Smooth muscle cell (in vitro differentiated cells): Measurements from ENCODE around the gene LPCAT4. TPM values are rescaled to one million over a fixed set of nuclear protein-coding genes. Genes with fewer than 3 reads are reported as not detected.

Experiments used
- DNase-seq: peaks from one replicate; lab custom pipeline; 2025; ENCODE audit not compliant: unreplicated experiment; lab: John Stamatoyannopoulos, UW
- H2AFZ ChIP-seq: fragments of 200-600 bp; sonication (generic); 2 replicates; pipeline ENCODE4 v1.6.0; 2016; ENCODE audit warnings: antibody characterized with exemption, low read depth, mild to moderate bottlenecking
- H3F3A ChIP-seq: fragments of 200-600 bp; sonication (generic); 2 replicates; pipeline ENCODE4 v1.6.0; 2017; ENCODE audit warnings: antibody characterized with exemption, low read depth
- H3K27ac ChIP-seq: fragments of 200-600 bp; sonication (generic); 2 replicates; pipeline ENCODE4 v1.5.1; 2016; ENCODE audit warnings: low read depth, mild to moderate bottlenecking
- H3K27me3 ChIP-seq: fragments of 200-600 bp; sonication (generic); 2 replicates; pipeline ENCODE4 v1.6.1; 2016; ENCODE audit warnings: low read depth, mild to moderate bottlenecking
- H3K36me3 ChIP-seq: fragments of 200-600 bp; sonication (generic); 2 replicates; pipeline ENCODE4 v1.5.1; 2016; ENCODE audit warnings: low read depth
- H3K4me1 ChIP-seq: fragments of 200-600 bp; sonication (generic); 2 replicates; pipeline ENCODE4 v1.5.1; 2016; ENCODE audit warnings: low read depth
- H3K4me2 ChIP-seq: fragments of 200-600 bp; sonication (generic); 2 replicates; pipeline ENCODE4 v1.6.0; 2016; ENCODE audit warnings: mild to moderate bottlenecking
- H3K4me3 ChIP-seq: fragments of 200-600 bp; sonication (generic); 2 replicates; pipeline ENCODE4 v1.5.1; 2016; ENCODE audit warnings: mild to moderate bottlenecking
- H3K79me2 ChIP-seq: fragments of 200-600 bp; sonication (generic); 2 replicates; pipeline ENCODE4 v1.6.0; 2016; ENCODE audit warnings: low read depth, mild to moderate bottlenecking
- H3K9ac ChIP-seq: fragments of 200-600 bp; sonication (generic); 2 replicates; pipeline ENCODE4 v1.6.0; 2016; ENCODE audit warnings: low read depth
- H3K9me3 ChIP-seq: fragments of 200-600 bp; sonication (generic); replicated peaks from 2 replicates; pipeline ENCODE4 v1.5.1; 2016; ENCODE audit warnings: low read depth
- H4K20me1 ChIP-seq: fragments of 200-600 bp; sonication (generic); 2 replicates; pipeline ENCODE4 v1.6.0; 2016; ENCODE audit warnings: low read depth
- WGBS: methylation state at CpG from one replicate; pipeline ENCODE4 v1.1.7; 2016; ENCODE audit warnings: low lambda C conversion rate; 5-methylcytosine and 5-hydroxymethylcytosine counted together
- polyA plus RNA-seq: library from polyadenylated mRNA; unstranded; fragments of >200 nt; fragmentation: Nextera tagmentation; extraction: Ambion mirVana; gene quantifications from 2 replicates; pipeline ENCODE4 v1.2.1, GENCODE V29; 2016
- total RNA-seq: library from RNA; depleted of rRNA; stranded (reverse); fragments of >200 nt; gene quantifications from 2 replicates; pipeline ENCODE4 v1.2.3, GENCODE V29; 2014
- TF ChIP-seq, protein P1 (sequence below): fragments of 200-600 bp; sonication (generic); IDR thresholded peaks from 2 replicates; pipeline ENCODE4 v1.5.1; 2017; ENCODE audit warnings: borderline replicate concordance, mild to moderate bottlenecking, antibody characterized with exemption; ENCODE audit not compliant: insufficient read depth, poor library complexity, severe bottlenecking

LPCAT4 gene
- total and polyA plus RNA-seq, 2 experiments from 2014 or later, result 10.1 to 23.2 TPM

DNA sequence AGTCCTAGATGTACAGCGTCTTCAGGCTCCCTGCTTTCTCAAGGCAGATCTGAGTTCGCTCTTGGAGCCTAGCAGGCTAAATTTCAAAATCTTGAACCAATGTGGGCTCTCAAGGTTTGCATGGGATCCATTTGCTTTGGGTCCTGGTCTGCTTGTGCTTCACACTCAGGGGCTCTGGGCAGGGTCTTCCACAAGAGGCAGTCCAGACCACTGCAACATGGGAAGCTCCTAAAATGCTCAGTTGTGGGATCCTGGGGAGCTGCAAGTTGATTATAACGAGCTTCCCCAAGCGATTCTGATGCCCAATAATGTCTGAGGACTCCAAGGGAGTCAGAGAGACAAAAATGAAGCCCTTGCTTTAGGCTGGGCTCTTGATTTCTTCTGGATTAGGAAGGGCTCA lies 17.2 kb downstream of the LPCAT4 start:
- DNase-seq, result no peak
- H2AFZ ChIP-seq, result no peak overlapping the region

DNA sequence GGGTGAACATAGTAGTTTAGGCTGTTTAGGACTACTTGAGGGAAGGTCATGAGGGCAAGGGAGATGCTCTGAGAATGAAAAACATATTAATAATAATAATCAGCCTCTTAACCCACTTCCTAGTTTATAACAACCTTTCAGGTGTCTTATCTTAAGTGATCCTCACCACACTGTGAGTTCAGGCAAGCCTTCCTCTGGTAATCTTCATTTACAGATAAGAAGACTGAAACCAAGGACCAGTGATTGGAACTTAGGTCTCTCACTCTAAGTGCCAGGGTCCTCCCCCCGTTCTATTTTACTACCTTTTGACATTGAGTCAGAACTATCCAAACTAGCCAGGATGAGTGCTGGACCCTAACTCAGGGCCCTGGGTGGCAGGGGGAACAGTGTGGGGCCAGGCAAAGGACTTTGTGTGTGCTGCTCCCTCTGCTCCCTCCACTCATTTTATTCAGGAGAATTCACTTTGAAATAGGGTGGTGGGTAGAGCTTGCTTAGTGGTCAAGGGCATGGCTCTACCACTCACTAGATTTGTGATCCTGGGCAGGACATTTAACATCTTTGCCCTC lies 18.2 kb downstream of the LPCAT4 start:
- no peaks in the 10 kb centered on the region for H4K20me1 ChIP-seq
- no peak overlapping the region for H3K9ac ChIP-seq
- no peak overlapping the region for H3K4me3 ChIP-seq
- H3K36me3 ChIP-seq, result no peaks in the 10 kb centered on the region
- TF ChIP-seq, protein P1, sequence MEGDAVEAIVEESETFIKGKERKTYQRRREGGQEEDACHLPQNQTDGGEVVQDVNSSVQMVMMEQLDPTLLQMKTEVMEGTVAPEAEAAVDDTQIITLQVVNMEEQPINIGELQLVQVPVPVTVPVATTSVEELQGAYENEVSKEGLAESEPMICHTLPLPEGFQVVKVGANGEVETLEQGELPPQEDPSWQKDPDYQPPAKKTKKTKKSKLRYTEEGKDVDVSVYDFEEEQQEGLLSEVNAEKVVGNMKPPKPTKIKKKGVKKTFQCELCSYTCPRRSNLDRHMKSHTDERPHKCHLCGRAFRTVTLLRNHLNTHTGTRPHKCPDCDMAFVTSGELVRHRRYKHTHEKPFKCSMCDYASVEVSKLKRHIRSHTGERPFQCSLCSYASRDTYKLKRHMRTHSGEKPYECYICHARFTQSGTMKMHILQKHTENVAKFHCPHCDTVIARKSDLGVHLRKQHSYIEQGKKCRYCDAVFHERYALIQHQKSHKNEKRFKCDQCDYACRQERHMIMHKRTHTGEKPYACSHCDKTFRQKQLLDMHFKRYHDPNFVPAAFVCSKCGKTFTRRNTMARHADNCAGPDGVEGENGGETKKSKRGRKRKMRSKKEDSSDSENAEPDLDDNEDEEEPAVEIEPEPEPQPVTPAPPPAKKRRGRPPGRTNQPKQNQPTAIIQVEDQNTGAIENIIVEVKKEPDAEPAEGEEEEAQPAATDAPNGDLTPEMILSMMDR, result no peak
- H3K79me2 ChIP-seq, result no peaks in the 10 kb centered on the region
- no peaks in the 10 kb centered on the region for H3F3A ChIP-seq
- no peak overlapping the region for H3K4me2 ChIP-seq
- WGBS, result 71% methylated on average over 1 of the region's 1 CpG
- H3K4me1 ChIP-seq, result no peaks in the 10 kb centered on the region
- no peak for DNase-seq
- no peak overlapping the region for H3K27ac ChIP-seq
- H2AFZ ChIP-seq, result no peak overlapping the region
- no peaks in the 10 kb centered on the region for H3K9me3 ChIP-seq
- no peaks in the 10 kb centered on the region for H3K27me3 ChIP-seq

More for the DNA sequence above, 17.2 kb downstream of the LPCAT4 start:
- no peaks in the 10 kb centered on the region for H4K20me1 ChIP-seq
- no peaks in the 10 kb centered on the region for H3F3A ChIP-seq
- H3K27me3 ChIP-seq, result no peaks in the 10 kb centered on the region
- H3K4me1 ChIP-seq, result no peaks in the 10 kb centered on the region
- H3K79me2 ChIP-seq, result no peaks in the 10 kb centered on the region
- H3K4me3 ChIP-seq, result no peak overlapping the region
- no peak overlapping the region for H3K4me2 ChIP-seq
- no peak overlapping the region for H3K9ac ChIP-seq
- no peaks in the 10 kb centered on the region for H3K9me3 ChIP-seq
- TF ChIP-seq, protein P1, result no peak
- no peak overlapping the region for H3K27ac ChIP-seq
- H3K36me3 ChIP-seq, result no peaks in the 10 kb centered on the region
- WGBS, result 90% methylated on average over 4 of the region's 4 CpGs

DNA sequence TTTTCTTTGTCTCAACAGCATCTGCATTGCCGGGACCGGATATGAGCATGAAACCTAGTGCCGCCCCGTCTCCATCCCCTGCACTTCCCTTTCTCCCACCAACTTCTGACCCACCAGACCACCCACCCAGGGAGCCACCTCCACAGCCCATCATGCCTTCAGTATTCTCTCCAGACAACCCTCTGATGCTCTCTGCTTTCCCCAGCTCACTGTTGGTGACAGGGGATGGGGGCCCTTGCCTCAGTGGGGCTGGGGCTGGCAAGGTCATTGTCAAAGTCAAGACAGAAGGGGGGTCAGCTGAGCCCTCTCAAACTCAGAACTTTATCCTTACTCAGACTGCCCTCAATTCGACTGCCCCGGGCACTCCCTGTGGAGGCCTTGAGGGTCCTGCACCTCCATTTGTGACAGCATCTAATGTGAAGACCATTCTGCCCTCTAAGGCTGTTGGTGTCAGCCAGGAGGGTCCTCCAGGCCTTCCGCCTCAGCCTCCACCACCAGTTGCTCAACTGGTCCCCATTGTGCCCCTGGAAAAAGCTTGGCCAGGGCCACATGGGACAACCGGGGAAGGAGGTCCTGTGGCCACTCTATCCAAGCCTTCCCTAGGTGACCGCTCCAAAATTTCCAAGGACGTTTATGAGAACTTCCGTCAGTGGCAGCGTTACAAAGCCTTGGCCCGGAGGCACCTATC lies 18.9 kb downstream of the LPCAT4 start:
- H3K27ac ChIP-seq, result no peak overlapping the region
- H3K9me3 ChIP-seq, result no peaks in the 10 kb centered on the region
- no peaks in the 10 kb centered on the region for H3K27me3 ChIP-seq
- no peaks in the 10 kb centered on the region for H4K20me1 ChIP-seq
- WGBS, result 87% methylated on average over 13 of the region's 13 CpGs
- no peaks in the 10 kb centered on the region for H3K4me1 ChIP-seq
- DNase-seq, result no peak
- H3K36me3 ChIP-seq, result no peaks in the 10 kb centered on the region
- H2AFZ ChIP-seq, result no peak overlapping the region
- no peaks in the 10 kb centered on the region for H3F3A ChIP-seq
- TF ChIP-seq, protein P1, result no peak
- H3K9ac ChIP-seq, result no peak overlapping the region
- H3K4me2 ChIP-seq, result no peak overlapping the region
- no peaks in the 10 kb centered on the region for H3K79me2 ChIP-seq
- no peak overlapping the region for H3K4me3 ChIP-seq
